PC-9 (cell line): ENCODE data around the gene PRKRIP1. TPM values are rescaled to one million over a fixed set of nuclear protein-coding genes. Genes with fewer than 3 reads are reported as not detected.
"Not testable (repeated sequence)": the region's sequence is repeated elsewhere in the genome, so short reads cannot be mapped to it uniquely, and the experiment has no call there.

ENCODE experiments used
- Bru-seq: library from RNA; stranded (reverse); fragments of 400-500 nt; gene quantifications from one replicate; lab custom pipeline; 2021; lab: Mats Ljungman, UMichigan
- BruChase-seq, 2 experiments: library from RNA; stranded (reverse); fragments of 400-500 nt; gene quantifications; one replicate each; lab custom pipeline; 2021; lab: Mats Ljungman, UMichigan
- BruUV-seq: library from RNA; stranded (reverse); fragments of 400-500 nt; replicated peaks from 2 replicates; lab custom pipeline; 2021; lab: Mats Ljungman, UMichigan
- CTCF ChIA-PET: fragments of 300-600 bp; sonication (Branson Sonifier 250); formaldehyde crosslinking; loops from one replicate; lab custom pipeline; 2022; ENCODE audit warnings: antibody characterized with exemption; lab: Charles Lee
- POLR2A ChIA-PET: fragments of 300-600 bp; sonication (Branson Sonifier 250); formaldehyde crosslinking; loops from one replicate; lab custom pipeline; 2022; ENCODE audit warnings: antibody characterized with exemption; ENCODE audit not compliant: unreplicated experiment; lab: Charles Lee
- DNase-seq, 2 experiments: peaks; one replicate each; pipeline versions ENCODE4 v3.0.0 to v3.0.0-alpha.2; 2015 to 2022; ENCODE audit warnings: mixed read lengths in 1 of 2
- H2AFZ ChIP-seq: fragments of 200-600 bp; sonication (generic); 2 replicates; pipeline ENCODE4 v1.8.1; 2017; ENCODE audit warnings: antibody characterized with exemption
- H3F3A ChIP-seq: fragments of 200-600 bp; sonication (generic); 2 replicates; pipeline ENCODE4 v1.8.1; 2017; ENCODE audit warnings: antibody characterized with exemption, mild to moderate bottlenecking, low read depth; ENCODE audit not compliant: insufficient read depth
- H3K27ac ChIP-seq: fragments of 200-600 bp; sonication (generic); 2 replicates; pipeline ENCODE4 v1.6.1; 2016; ENCODE audit warnings: mixed run types
- H3K27me3 ChIP-seq: fragments of 200-600 bp; sonication (generic); 2 replicates; pipeline ENCODE4 v1.6.1; 2016; ENCODE audit warnings: low read depth, mixed run types; ENCODE audit not compliant: insufficient read depth
- H3K36me3 ChIP-seq: fragments of 200-600 bp; sonication (generic); 2 replicates; pipeline ENCODE4 v1.6.1; 2016; ENCODE audit warnings: low read depth, mixed run types
- H3K4me1 ChIP-seq: fragments of 200-600 bp; sonication (generic); replicated peaks from 2 replicates; pipeline ENCODE4 v1.6.1; 2016; ENCODE audit warnings: mixed run types; ENCODE audit not compliant: insufficient read depth
- H3K4me2 ChIP-seq: fragments of 200-600 bp; sonication (generic); 2 replicates; pipeline ENCODE4 v1.6.1; 2017; ENCODE audit warnings: mixed run types
- H3K4me3 ChIP-seq: fragments of 200-600 bp; sonication (generic); 2 replicates; pipeline ENCODE4 v1.6.1; 2016; ENCODE audit warnings: mixed run types
- H3K79me2 ChIP-seq: fragments of 200-600 bp; sonication (generic); 2 replicates; pipeline ENCODE4 v1.6.1; 2017; ENCODE audit warnings: low read depth, mixed run types
- H3K9me2 ChIP-seq: fragments of 200-600 bp; sonication (generic); 2 replicates; pipeline ENCODE4 v1.8.1; 2017; ENCODE audit warnings: mild to moderate bottlenecking; ENCODE audit not compliant: insufficient read depth
- H3K9me3 ChIP-seq: fragments of 200-600 bp; sonication (generic); 2 replicates; pipeline ENCODE4 v1.8.1; 2016; ENCODE audit warnings: low read depth; ENCODE audit not compliant: insufficient read depth
- H4K20me1 ChIP-seq: fragments of 200-600 bp; sonication (generic); 2 replicates; pipeline ENCODE4 v1.8.1; 2017; ENCODE audit not compliant: insufficient read depth
- EZH2 ChIP-seq: fragments of 200-600 bp; sonication (generic); IDR thresholded peaks from 2 replicates; pipeline ENCODE4 v1.8.0; 2017; ENCODE audit warnings: antibody characterized with exemption, low read depth
- intact Hi-C: fragments of 100-400 bp; cut with micrococcal nuclease; formaldehyde crosslinking; loops from one replicate; pipeline ENCODE4 v1.10.0; 2022; ENCODE audit not compliant: unreplicated experiment
- long read RNA-seq: library from polyadenylated mRNA; stranded (forward); transcript quantifications from one replicate; pipeline ENCODE4 v2.0.0, GENCODE V29; 2022
- total RNA-seq: library from RNA; stranded (reverse); gene quantifications from 2 replicates; pipeline ENCODE4 v1.2.3, GENCODE V29; 2021
- TF ChIP-seq, protein P1 (sequence below): fragments of 200-600 bp; sonication (generic); conservative IDR thresholded peaks from 2 replicates; pipeline ENCODE4 v1.6.1; 2017; ENCODE audit warnings: mixed run types, antibody characterized with exemption, mild to moderate bottlenecking, moderate library complexity

The PRKRIP1 gene, protein sequence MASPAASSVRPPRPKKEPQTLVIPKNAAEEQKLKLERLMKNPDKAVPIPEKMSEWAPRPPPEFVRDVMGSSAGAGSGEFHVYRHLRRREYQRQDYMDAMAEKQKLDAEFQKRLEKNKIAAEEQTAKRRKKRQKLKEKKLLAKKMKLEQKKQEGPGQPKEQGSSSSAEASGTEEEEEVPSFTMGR
- total RNA-seq (34.6 and 43.1 TPM in 2 replicates), Bru-seq, nascent RNA (percentile 93 among the genes with signal in this experiment), BruChase-seq, experiment 1, labeled RNA remaining after a 2-hour chase (percentile 93 among the genes with signal in this experiment), BruChase-seq, experiment 2, labeled RNA remaining after a 6-hour chase (percentile 82 among the genes with signal in this experiment)
- long read RNA-seq, transcript PRKRIP1-201 (6 exons, 2,159 nt), result major isoform, 30 of 68 reads
- long read RNA-seq, partial matches to known transcripts, result 5 of 68 reads
- long read RNA-seq, other reads (novel, unspliced or antisense), result 27 of 68 reads

- Histone ChIP-seq H3K36me3 (peaks cover 34% of the 10 kb centered on the region), H3K27ac (peak within 1 kb of the TSS; percentile 64), H3K4me1 (peaks cover 38% of the 10 kb centered on the region), H3K79me2 (peaks cover 23% of the 10 kb centered on the region), H3K27me3 (no peaks in the 10 kb centered on the region), H3K4me3 (peak within 1 kb of the TSS; percentile 86), H2AFZ (peak within 1 kb of the TSS; percentile 74), H3K4me2 (peak within 1 kb of the TSS; percentile 81), H3K9me3 (no peaks in the 10 kb centered on the region), H4K20me1 (no peaks in the 10 kb centered on the region), H3K9me2 (no peaks in the 10 kb centered on the region), H3F3A (peaks cover 41% of the 10 kb centered on the region)
- DNase-seq, result peak; percentile 91 to 94
- ChIA-PET CTCF (interaction anchor here (0.5 to 0.7 kb wide), 3 partner anchors 38 to 515 kb away, joined by 4 to 14 read pairs (median 6); partner anchors contain the start of gene ORAI2), POLR2A (interaction anchor here (0.6 to 0.7 kb wide), 3 partner anchors 108 to 543 kb away, joined by 3 to 4 read pairs (median 3); no protein-coding TSS in a partner anchor)
- no TSS peak for BruUV-seq
- no peak for TF ChIP-seq EZH2
- TF ChIP-seq, protein P1, sequence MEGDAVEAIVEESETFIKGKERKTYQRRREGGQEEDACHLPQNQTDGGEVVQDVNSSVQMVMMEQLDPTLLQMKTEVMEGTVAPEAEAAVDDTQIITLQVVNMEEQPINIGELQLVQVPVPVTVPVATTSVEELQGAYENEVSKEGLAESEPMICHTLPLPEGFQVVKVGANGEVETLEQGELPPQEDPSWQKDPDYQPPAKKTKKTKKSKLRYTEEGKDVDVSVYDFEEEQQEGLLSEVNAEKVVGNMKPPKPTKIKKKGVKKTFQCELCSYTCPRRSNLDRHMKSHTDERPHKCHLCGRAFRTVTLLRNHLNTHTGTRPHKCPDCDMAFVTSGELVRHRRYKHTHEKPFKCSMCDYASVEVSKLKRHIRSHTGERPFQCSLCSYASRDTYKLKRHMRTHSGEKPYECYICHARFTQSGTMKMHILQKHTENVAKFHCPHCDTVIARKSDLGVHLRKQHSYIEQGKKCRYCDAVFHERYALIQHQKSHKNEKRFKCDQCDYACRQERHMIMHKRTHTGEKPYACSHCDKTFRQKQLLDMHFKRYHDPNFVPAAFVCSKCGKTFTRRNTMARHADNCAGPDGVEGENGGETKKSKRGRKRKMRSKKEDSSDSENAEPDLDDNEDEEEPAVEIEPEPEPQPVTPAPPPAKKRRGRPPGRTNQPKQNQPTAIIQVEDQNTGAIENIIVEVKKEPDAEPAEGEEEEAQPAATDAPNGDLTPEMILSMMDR, result no peak
- intact Hi-C loops, result loop anchor here (10.0 kb wide), 1 partner anchor 511 kb away; no protein-coding TSS in a partner anchor
These were observed at the start of gene PRKRIP1 for GRCh38 chr7:102395873-102396709. PRKRIP1 (plus strand) TSS chr7:102396363; CDS start chr7:102396412, 49 bp downstream.

DNA sequence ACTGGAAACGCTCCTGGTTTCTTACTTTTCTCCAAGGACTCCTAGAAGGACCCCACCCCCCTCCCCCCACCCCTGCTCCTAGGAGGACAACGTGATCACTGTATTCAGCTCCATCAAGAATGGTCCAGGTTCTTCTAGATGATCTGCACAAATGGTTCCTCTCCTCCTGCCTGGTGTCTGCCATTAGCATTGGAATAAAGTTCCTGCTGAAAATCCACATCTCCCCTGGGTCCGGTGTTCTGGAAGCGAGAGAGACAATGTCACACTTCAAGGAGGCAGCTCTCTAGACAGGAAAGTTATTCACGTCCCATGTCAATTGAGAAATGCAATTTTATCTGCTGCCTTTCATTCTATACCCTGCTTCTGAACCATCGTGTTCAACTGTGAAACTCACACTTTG is 49.2 kb upstream of the PRKRIP1 start:
- POLR2A ChIA-PET, H2AFZ ChIP-seq, H3K4me3 ChIP-seq, H3K4me2 ChIP-seq, intact Hi-C loops, H3K27ac ChIP-seq, H3F3A ChIP-seq, CTCF ChIA-PET, H3K9me2 ChIP-seq, H3K27me3 ChIP-seq, BruUV-seq, H4K20me1 ChIP-seq, H3K9me3 ChIP-seq, H3K79me2 ChIP-seq, H3K4me1 ChIP-seq, H3K36me3 ChIP-seq, DNase-seq: not testable (repeated sequence)

GRCh38 chr7:102356344-102356743 is 39.8 kb upstream of the PRKRIP1 start, which contains the start of gene SPDYE6:
SPDYE6 (minus strand) TSS chr7:102356444; CDS start chr7:102356023, 421 bp downstream.
- H3K4me1 ChIP-seq, POLR2A ChIA-PET, intact Hi-C loops, H3K9me2 ChIP-seq, H2AFZ ChIP-seq, BruUV-seq, DNase-seq, H3K4me2 ChIP-seq, H4K20me1 ChIP-seq, H3K27ac ChIP-seq, H3K36me3 ChIP-seq, H3K4me3 ChIP-seq, H3K79me2 ChIP-seq, H3K9me3 ChIP-seq, CTCF ChIA-PET, H3F3A ChIP-seq, H3K27me3 ChIP-seq: not testable (repeated sequence)

DNA sequence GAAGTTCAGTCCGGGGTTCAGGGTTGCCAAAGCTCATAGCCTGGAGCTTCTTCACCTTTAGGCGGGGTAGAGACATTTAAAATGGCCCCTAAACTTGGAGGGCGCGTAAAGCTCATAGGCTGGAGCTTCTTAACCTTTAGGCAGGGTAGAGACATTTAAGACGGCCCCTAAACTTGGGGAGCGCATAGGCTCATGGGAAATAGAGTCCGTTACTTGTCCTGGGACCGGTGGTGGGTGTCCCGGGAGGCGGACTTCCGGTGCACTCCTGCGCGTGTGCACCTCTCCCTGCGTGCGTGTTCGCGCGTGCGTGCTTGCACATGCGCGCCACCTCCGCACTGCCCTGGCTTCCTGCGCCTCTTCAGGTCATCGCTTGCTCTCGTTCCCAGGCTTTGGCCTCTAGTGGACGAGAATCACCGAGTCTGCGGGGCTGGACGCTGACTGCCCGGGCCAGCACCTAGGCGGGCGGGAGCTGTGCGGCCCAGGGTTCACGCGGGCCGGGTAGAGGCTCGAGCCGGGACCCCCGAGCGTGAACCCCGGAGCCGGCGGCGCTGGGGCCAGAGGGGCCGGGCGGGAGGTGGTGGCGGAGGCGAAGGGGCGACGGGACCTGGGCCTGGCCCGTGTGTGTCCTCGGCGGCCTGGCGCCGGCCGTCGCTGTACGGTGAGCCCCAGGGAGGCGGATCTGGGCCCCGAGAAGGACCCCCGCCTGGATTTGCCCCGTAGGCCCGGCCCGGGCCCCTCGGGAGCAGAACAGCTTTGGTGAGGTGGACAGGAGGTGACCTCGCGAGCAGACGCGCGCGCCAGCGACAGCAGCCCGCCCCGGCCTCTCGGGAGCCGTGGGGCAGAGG is 32.4 kb upstream of the PRKRIP1 start:
- not testable (repeated sequence) for BruUV-seq, H3K4me1 ChIP-seq, H3K27me3 ChIP-seq, H3K9me3 ChIP-seq, H3K36me3 ChIP-seq, H3F3A ChIP-seq, H3K9me2 ChIP-seq, H4K20me1 ChIP-seq
- POLR2A ChIA-PET, result interaction anchor here (0.6 to 1.3 kb wide), 8 partner anchors 29 to 1800 kb away, joined by 3 to 9 read pairs (median 5); partner anchors contain the start of gene SH2B2
- CTCF ChIA-PET, result interaction anchor here (0.6 kb wide), 2 partner anchors 50 to 821 kb away, joined by 4 read pairs; no protein-coding TSS in a partner anchor
- Histone ChIP-seq H3K79me2 (peaks cover 24% of the 10 kb centered on the region), H3K27ac (peak overlapping the region; percentile 56; the same call in 1 of the 2 replicates), H3K4me3 (peak overlapping the region; percentile 75), H3K4me2 (peak overlapping the region; percentile 75), H2AFZ (peak overlapping the region; percentile 81; the same call in 1 of the 2 replicates)
- peak; percentile 97 for DNase-seq
- intact Hi-C loops, result loop anchor here (5.0 kb wide), 1 partner anchor 76 kb away; the partner anchor contains the start of gene SH2B2

- DNase-seq, H4K20me1 ChIP-seq, H3K36me3 ChIP-seq, H3K27me3 ChIP-seq, BruUV-seq, H2AFZ ChIP-seq, H3K4me1 ChIP-seq, H3K9me3 ChIP-seq, H3K9me2 ChIP-seq, H3F3A ChIP-seq, CTCF ChIA-PET: not testable (repeated sequence)
- Histone ChIP-seq H3K79me2 (peaks cover 24% of the 10 kb centered on the region), H3K4me2 (peak overlapping the region; percentile 69), H3K27ac (peak overlapping the region; percentile 56; the same call in 1 of the 2 replicates), H3K4me3 (peak overlapping the region; percentile 75)
- intact Hi-C loops, result loop anchor here (5.0 kb wide), 1 partner anchor 77 kb away; the partner anchor contains the start of gene SH2B2
- POLR2A ChIA-PET, result interaction anchor here (1.3 kb wide), 1 partner anchor 78 kb away, joined by 6 read pairs; the partner anchor contains the start of gene SH2B2
These were observed 31.7 kb upstream of the PRKRIP1 start for GRCh38 chr7:102364394-102364886.
